Stimulated activated CD8-positive, alpha-beta memory T cell treated with anti-CD3 and anti-CD28 coated beads, Interleukin-15, amount 100 ng/mL, for 4 hours (primary cell): Measurements from ENCODE around the gene ROPN1L.
"Not testable (repeated sequence)": the region's sequence is repeated elsewhere in the genome, so short reads cannot be mapped to it uniquely, and the experiment has no call there.

Experiments
- DNase-seq, 2 donors: peaks; one replicate each; pipeline ENCODE4 v3.0.0-alpha.2; 2020; ENCODE audit warnings: low read depth in 2 of 2

ROPN1L gene

GRCh38 chr5:10501554-10502075, 59.9 kb downstream of the ROPN1L start:
- DNase-seq, result no peak

GRCh38 chr5:10502130-10502529, 60.5 kb downstream of the ROPN1L start:
- no peak for DNase-seq

GRCh38 chr5:10502578-10502977, 60.9 kb downstream of the ROPN1L start:
- no peak for DNase-seq

- no peak for DNase-seq
Observed at GRCh38 chr5:10503321-10503720, 61.6 kb downstream of the ROPN1L start.

GRCh38 chr5:10503997-10504793, 62.5 kb downstream of the ROPN1L start:
- no peak for DNase-seq

GRCh38 chr5:10505517-10506095, 63.9 kb downstream of the ROPN1L start:
- DNase-seq, result no peak

GRCh38 chr5:10506535-10506934, 64.9 kb downstream of the ROPN1L start:
- DNase-seq, result no peak

GRCh38 chr5:10507575-10508096, 66.0 kb downstream of the ROPN1L start:
- no peak for DNase-seq

GRCh38 chr5:10509575-10509974, 67.9 kb downstream of the ROPN1L start:
- DNase-seq, result no peak

- no peak for DNase-seq
Observed at GRCh38 chr5:10511741-10512640, 70.3 kb downstream of the ROPN1L start.

- no peak for DNase-seq
Observed at GRCh38 chr5:10513501-10514442, 72.1 kb downstream of the ROPN1L start.

- not testable (repeated sequence) for DNase-seq
Observed at GRCh38 chr5:10514572-10514971, 72.9 kb downstream of the ROPN1L start.
